GM19468 (cell line): ENCODE results near the gene SLC17A1.
"Not testable (repeated sequence)": the region's sequence is repeated elsewhere in the genome, so short reads cannot be mapped to it uniquely, and the experiment has no call there.

Experiments used
- ATAC-seq: cut with Tn5 transposase; IDR thresholded peaks from one replicate; pipeline ENCODE4 v1.9.1; 2021; ENCODE audit warnings: mild to moderate bottlenecking, moderate library complexity, moderate number of reproducible peaks; ENCODE audit not compliant: unreplicated experiment; ENCODE audit errors: extremely low read depth

The SLC17A1 gene

DNA sequence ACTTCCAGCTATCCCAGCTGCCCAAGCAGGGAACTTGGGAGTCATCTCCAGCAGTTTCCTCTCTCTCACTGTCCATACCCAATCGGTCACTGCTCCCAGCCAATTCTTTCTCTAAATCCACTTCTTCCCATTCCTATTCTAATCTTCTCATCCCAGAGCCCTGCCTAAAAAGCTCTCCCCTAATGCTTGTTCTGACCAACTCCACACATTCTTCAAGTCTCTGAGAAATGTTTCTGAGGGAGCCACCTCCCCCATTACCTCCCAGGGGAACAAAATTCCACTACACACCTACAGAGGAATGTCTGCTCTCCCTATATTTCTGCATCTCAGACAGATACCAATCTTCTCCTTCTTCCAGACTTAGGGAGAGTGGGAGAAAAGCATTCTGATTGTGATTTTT lies 63.3 kb downstream of the SLC17A1 start:
- no peak for ATAC-seq

DNA sequence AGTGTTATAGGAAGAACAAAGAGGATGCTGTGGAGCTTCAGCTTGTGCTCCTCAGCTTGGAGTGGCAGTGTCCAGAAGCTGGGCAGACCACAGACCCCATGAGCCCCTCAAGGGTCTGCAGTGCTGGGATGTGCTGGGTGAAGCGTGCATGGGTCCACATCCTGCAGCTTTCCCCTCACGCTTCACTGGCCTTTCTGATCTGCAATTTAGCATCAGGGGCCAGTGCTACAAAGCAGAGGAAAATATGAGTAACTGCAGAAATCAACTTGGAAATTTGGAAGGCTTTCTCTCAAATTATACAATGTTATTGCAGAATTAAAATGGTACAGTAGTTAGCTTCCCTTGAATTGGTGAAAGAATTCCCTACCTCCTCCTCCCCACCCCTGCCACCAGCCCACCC lies 67.2 kb downstream of the SLC17A1 start:
- no peak for ATAC-seq

DNA sequence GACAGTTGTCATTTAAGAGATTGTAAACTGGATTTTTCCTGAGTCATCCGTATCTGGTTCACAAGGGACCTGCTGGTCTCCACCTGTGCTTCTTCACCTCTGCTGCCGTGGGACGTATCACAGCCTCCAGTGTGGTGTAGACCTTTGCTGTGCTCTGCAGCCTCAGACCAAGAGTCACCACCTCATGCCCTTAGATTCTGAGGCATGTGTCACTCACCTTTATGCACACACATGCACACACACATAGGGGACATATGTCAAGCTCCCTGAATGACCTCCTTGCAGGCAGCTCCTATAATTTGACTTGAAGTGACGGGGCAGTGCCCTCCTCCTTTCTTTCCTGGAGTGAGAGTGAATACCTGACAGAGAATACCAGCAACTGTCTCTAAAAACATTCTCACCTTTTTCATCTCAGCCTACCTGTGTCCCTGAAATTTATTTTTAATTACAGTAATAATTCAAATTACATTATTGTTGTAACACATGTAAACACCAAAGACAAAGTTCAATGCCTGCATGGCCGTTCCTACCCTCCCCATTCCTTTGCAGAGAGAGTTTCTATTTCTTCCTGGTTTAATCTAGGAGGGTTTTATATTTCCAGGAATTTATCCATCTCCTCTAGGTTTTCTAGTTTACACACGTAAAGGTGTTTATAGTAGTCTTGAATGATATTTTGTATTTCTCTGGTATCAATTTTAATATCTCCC lies 73.8 kb downstream of the SLC17A1 start:
- no peak for ATAC-seq

DNA sequence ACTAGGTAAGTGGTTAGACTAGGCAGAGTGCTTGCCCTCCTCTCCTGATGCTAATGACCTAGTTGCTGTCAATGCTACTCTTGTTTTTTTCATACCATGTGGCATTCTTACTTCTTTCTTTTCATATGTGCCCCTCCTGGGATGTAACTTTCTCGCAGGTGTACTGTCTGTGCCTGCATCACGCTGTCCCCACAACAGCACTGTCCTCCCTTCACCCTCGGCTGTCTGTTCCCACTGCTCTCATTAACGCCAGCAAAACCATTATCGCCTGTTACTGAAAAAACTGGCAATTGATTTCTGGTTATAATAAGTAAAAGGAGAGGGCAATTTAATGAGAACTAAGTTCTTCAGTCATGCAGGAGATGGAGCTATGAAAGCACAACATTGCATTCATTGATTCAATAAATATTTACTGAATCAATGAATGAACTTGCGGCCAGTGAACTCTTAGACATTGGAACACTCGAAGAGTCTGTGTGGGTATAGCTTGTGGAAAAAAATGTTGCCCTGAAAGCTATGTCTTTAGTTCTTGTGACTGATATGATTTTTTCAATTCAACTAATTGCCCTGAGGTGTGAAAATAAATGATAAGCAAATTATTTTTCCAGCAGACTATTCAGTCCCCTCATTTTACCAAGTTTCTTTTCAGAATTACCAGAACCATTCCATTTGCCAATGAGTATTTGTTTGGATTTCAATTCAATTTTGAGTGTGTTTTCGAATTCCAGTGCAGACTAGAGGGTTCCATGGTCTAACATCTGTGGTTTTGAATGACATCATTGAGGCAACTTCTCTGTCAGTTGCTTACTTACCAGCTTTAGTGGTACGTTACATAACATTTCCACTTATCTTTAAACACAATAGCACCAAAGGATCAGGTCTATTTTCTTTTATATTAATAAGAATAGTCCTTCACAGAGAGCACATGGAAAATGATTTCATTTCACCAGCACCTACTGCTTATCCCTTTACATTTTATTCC lies 75.2 kb downstream of the SLC17A1 start:
- ATAC-seq: no peak

DNA sequence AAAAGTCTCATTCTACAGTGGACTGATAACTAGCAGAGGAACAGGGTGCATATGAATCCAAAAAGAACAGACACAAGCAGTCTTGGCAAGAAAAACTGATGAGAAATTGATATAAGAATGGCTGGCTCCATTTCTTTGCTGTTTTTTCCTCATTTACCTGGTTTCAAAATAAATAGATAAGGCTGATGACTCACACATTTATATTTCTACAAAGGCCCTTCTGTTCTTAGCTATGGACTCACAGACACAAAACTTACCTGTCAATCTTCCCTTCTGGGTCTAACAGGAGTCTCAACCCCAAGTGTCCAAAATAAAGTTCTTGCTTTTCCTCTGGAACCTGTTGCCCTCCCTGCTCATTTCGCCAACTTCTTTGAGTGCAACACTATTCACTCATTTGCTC lies 76.4 kb downstream of the SLC17A1 start:
- ATAC-seq: no peak

DNA sequence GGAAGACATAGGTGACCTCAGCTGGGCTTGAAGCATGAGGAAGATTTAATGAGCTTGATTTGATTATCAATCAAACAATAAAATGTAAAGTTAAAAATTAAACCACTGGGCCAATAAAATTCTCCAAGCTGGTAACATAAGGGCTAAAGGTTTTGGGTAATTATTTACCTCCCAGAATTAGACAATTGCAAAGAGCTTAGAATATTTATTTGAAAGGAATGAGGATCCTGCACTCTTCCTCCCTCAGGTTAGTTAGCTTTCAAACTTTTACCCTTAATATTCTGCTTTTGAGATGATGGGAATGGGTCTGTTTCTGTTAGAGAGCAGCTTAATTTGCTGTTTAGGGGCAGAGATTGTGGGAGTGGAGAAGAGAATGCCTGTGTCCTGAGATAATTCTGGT lies 77.3 kb downstream of the SLC17A1 start, which contains the start of gene SLC17A4:
TSS of gene SLC17A4 (plus strand) at position 208 of the 400 bp plus-strand sequence. CDS start 7,221 bp downstream, outside the sequence.
- no peak for ATAC-seq

DNA sequence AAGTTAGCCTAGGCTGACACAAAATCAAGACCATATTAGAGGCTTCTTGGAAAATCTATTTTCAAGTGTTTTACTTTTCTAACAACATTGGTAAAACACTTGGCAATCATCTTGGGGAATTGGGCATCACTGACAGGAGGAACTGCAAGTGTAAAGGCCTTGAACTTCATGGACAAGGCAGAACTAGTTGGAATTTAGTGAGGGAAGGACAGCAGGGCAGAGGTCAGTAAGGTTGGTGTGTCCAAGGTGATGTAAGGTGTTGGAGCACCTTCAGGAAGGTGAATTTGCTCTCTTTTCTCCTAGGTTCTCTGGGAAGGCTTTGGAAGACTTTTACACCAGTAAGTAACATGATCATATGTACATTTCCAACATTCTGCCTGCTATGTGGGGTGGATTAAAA lies 78.8 kb downstream of the SLC17A1 start:
- ATAC-seq: no peak

DNA sequence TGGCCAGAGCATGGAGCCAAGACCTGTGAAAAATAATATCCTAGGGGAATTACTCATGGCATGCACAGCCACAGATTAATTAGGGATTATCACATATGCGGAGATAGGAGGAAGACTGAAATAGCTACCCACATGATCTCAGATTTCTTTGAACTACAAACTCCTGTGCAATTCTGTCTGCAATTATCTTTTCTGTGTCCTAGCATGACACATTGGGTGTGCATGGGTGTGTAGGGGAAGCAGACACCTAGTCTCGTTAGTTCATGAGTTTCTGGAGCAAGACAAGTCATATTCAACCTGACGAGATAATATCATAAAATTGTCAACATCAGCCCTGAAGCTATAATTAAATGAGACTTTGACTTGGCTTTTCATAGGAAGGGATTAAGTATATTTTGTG lies 80.9 kb downstream of the SLC17A1 start:
- ATAC-seq: no peak

DNA sequence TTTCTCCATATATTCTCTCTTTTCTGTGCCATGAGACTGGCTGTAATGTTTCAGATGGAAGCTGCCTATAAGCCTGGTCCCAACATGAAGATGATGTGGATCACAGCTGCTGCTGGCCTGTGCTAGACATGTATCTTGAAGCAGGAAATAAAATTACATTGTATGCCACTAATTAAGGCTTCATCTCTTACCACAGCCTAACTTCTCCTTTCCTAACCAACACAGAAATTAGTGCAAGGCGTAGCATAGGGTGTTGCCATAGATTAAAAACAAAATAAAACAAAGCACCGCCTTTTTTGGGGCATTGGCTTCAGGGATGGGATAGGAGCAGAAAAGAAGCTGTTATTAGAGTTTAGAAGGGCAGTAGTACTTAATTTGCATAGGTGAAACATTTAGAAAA lies 82.0 kb downstream of the SLC17A1 start:
- ATAC-seq: no peak

DNA sequence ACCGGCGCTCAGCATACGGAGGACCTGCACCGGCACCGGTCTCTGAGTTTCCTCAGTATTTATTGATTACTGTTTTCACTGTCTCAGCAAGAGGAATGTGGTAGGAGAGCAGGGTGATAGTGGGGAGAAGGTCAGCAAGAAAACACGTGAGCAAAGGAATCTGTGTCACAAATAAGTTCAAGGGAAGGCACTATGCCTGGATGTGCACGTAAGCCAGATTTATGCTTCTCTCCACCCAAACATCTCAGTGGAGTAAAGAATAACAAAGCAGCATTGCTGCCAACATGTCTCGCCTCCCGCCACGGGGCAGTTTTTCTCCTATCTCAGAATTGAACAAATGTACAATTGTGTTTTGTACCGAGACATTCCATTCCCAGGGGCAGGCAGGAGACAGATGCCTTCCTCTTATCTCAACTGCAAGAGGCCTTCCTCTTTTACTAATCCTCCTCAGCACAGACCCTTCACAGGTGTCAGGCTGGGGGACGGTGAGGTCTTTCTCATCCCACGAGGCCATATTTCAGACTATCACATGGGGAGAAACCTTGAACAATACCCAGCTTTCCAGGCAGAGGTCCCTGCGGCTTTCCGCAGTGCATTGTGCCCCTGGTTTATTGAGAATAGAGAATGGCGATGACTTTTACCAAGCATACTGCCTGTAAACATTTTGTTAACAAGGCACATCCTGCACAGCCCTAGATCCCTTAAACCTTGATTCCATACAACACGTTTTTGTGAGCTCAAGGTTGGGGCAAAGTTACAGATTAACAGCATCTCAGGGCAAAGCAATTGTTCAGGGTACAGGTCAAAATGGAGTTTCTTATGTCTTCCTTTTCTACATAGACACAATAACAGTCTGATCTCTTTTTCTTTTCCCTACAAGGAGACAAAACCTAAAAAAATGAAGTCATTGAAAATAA lies 83.0 kb downstream of the SLC17A1 start:
- not testable (repeated sequence) for ATAC-seq

DNA sequence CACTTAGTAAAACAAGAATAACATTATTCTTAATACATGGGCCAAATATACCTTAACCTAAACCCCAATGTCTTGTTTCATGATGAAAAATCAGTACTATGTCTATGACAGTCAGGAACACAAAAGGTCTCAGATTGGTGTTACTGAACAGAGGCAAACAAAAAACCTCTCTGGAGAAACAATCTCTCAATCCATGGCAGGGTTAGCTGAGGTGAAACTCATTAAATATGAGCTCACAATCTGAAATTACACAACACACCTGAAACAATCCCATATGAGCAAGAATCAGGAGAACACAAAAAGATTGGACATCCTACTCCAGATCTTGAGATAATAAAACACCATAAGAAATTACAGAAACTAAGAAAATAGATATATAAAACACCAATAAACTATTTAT lies 83.8 kb downstream of the SLC17A1 start:
- no peak for ATAC-seq

DNA sequence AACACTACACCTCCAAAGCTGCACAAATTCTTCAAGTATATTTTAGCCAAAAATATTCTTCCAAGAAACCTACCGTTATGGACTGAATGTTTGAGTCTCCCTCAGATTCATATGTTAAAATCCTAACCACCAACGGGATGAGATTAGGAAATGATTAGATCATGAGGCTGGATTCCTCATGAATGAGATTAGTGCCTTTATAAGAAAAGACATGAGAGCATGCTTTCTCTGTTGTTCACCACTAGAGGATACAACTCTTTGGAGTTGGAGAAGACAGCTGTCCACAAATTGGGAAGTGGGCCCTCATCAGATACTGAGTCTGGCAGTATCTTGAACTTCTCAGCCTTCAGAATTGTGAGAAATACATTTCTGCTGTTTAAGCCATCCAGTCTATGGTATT lies 84.4 kb downstream of the SLC17A1 start:
- no peak for ATAC-seq

DNA sequence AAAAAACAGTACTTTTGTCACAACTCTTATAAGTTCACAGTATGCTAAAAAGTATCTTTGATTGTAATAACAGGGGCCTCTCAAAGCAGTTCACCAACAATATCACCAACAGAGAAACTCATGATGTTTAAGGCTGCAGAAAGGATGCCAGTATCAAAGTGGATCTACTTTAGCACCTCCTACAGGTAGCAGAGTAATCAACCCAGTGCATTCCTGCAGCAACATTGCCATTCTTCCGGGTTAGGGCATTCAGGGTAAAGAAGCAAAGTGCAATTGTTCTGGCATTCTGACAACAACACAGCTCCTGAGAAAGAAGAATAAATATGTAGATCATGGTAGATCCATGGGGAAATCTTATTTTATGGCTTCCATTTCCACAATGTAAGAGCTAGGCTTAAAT lies 84.9 kb downstream of the SLC17A1 start:
- ATAC-seq: no peak

DNA sequence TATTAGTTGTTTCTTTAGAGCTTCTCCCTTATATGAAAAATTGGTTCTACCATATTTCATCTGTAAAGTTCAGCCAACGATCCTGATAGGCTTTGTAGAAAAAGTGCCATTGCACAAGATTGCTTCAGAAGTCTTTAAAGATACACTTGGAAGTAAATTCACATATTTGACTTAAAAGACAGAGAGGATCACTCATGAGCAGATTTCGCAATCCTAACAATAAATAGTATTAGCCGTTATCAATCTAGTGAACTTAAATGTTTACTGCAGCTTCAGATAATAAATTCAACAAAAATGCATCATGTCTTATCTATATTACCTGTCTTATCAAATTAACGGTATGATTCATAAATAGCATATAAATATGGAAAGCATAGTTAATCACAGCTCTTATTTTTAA lies 86.0 kb downstream of the SLC17A1 start:
- ATAC-seq: no peak

DNA sequence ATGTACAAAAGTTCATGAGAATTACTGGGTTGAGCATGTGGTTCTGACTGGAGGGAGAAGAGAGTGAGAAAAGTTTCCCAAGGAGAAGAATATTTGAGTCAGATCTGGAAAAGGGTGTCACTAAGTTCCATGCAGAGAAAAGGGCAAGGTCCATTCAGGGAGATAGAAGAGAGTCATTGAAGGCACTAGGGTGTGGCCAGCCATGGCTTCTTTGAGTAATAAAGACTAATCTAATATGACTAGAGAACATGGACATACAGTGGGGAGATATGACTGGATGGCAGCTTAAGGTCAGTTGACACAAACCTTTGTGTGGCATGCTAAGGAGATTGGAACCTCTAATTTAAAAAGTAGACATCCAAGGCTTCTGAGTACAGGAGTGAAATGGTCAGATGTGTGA lies 88.0 kb downstream of the SLC17A1 start:
- ATAC-seq: no peak

DNA sequence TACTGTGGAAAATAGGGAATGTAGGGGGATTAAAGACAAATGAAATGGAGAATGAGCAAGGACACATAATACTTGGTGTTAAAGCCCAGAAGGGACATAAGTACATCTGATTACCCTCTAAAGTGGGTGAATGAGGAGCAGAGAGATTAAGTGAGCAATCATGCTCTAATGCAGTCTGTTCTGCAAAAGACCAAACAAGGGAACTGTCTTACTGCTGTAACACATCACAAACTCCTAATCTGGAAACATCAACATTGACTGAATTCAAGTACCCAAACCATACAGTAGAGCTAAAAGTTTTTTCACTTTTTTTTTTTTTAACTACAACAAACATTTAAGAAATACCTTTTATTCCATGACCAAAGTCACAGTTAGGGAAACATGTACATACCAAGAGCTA lies 96.6 kb downstream of the SLC17A1 start:
- ATAC-seq: no peak
